SJCRH30 (cell line): ENCODE results near the gene CHMP1B. TPM values are rescaled to one million over a fixed set of nuclear protein-coding genes. Genes with fewer than 3 reads are reported as not detected.
"Not testable (repeated sequence)": the region's sequence is repeated elsewhere in the genome, so short reads cannot be mapped to it uniquely, and the experiment has no call there.

ENCODE experiments used
- DNase-seq, 2 experiments: peaks; one replicate each; pipeline ENCODE4 v3.0.0-alpha.2; 2015 to 2020
- H3K27ac ChIP-seq: fragments of 250-450 bp; sonication (Bioruptor Pico); 2 replicates; pipeline ENCODE4 v1.5.1; 2020; ENCODE audit warnings: mild to moderate bottlenecking, moderate library complexity
- H3K27me3 ChIP-seq: fragments of 250-450 bp; sonication (Bioruptor Pico); 2 replicates; pipeline ENCODE4 v1.5.1; 2020; ENCODE audit warnings: mild to moderate bottlenecking, moderate library complexity
- H3K36me3 ChIP-seq: fragments of 250-450 bp; sonication (Bioruptor Pico); 2 replicates; pipeline ENCODE4 v1.5.1; 2020; ENCODE audit warnings: mild to moderate bottlenecking, moderate library complexity
- H3K4me1 ChIP-seq: fragments of 250-450 bp; sonication (Bioruptor Pico); 2 replicates; pipeline ENCODE4 v1.5.1; 2020; ENCODE audit warnings: mild to moderate bottlenecking, moderate library complexity
- H3K4me3 ChIP-seq: fragments of 250-450 bp; sonication (Bioruptor Pico); 2 replicates; pipeline ENCODE4 v1.5.1; 2020; ENCODE audit warnings: mild to moderate bottlenecking, moderate library complexity
- H3K9me3 ChIP-seq: fragments of 250-450 bp; sonication (Bioruptor Pico); replicated peaks from 2 replicates; pipeline ENCODE4 v1.5.1; 2020; ENCODE audit warnings: mild to moderate bottlenecking, moderate library complexity
- total RNA-seq: library from RNA; depleted of rRNA; stranded (reverse); fragments of >200 nt; shearing (Covaris generic); gene quantifications from 2 replicates; pipeline ENCODE4 v1.2.3, GENCODE V29; 2014

Gene CHMP1B
- total RNA-seq, 1 experiment from 2014 or later = 19.5 TPM

GRCh38 chr18:11850821-11851145, 430 bp upstream of the CHMP1B start:
- Histone ChIP-seq H3K9me3 (no peaks in the 10 kb centered on the region), H3K4me3 (peak overlapping the region; percentile 70), H3K27me3 (no peaks in the 10 kb centered on the region), H3K36me3 (no peaks in the 10 kb centered on the region), H3K27ac (peak overlapping the region; percentile 77), H3K4me1 (peaks cover 9% of the 10 kb centered on the region)
- DNase-seq = no peak

- Histone ChIP-seq H3K36me3 (no peaks in the 10 kb centered on the region), H3K9me3 (no peaks in the 10 kb centered on the region), H3K4me3 (peak overlapping the region; percentile 70), H3K27me3 (no peaks in the 10 kb centered on the region), H3K4me1 (peaks cover 9% of the 10 kb centered on the region), H3K27ac (peak overlapping the region; percentile 77)
- peak in 1 of 2 experiments; percentile 26 for DNase-seq
These were observed 659 bp downstream of the CHMP1B start for GRCh38 chr18:11851806-11852337.

- DNase-seq, H3K9me3 ChIP-seq, H3K27ac ChIP-seq, H3K27me3 ChIP-seq, H3K36me3 ChIP-seq, H3K4me3 ChIP-seq: not testable (repeated sequence)
- peaks cover 17% of the 10 kb centered on the region for H3K4me1 ChIP-seq
These were observed 3.3 kb downstream of the CHMP1B start for GRCh38 chr18:11854554-11854953.

GRCh38 chr18:11857177-11857887, 6.1 kb downstream of the CHMP1B start:
- Histone ChIP-seq H3K4me3 (peak overlapping the region; percentile 49), H3K27me3 (no peaks in the 10 kb centered on the region), H3K36me3 (no peaks in the 10 kb centered on the region), H3K27ac (peak overlapping the region; percentile 78), H3K4me1 (peaks cover 27% of the 10 kb centered on the region), H3K9me3 (no peaks in the 10 kb centered on the region)
- peak; percentile 65 to 78 for DNase-seq

- peak overlapping the region; percentile 46 for H3K27ac ChIP-seq
- no peaks in the 10 kb centered on the region for H3K36me3 ChIP-seq
- no peaks in the 10 kb centered on the region for H3K27me3 ChIP-seq
- DNase-seq = no peak
- H3K9me3 ChIP-seq = no peaks in the 10 kb centered on the region
- no peak overlapping the region for H3K4me3 ChIP-seq
- peaks cover 21% of the 10 kb centered on the region for H3K4me1 ChIP-seq
These were observed 8.1 kb downstream of the CHMP1B start for GRCh38 chr18:11859282-11859830.

GRCh38 chr18:11859903-11860407, 8.7 kb downstream of the CHMP1B start:
- peak; percentile 37 to 56 for DNase-seq
- peak overlapping the region; percentile 46 for H3K27ac ChIP-seq

GRCh38 chr18:11860594-11861450, 9.6 kb downstream of the CHMP1B start:
- Histone ChIP-seq H3K27me3 (no peaks in the 10 kb centered on the region), H3K9me3 (no peaks in the 10 kb centered on the region), H3K36me3 (no peaks in the 10 kb centered on the region), H3K4me3 (no peak overlapping the region), H3K27ac (peak overlapping the region; percentile 46), H3K4me1 (peaks cover 21% of the 10 kb centered on the region)
- no peak for DNase-seq

More at GRCh38 chr18:11859903-11860407, 8.7 kb downstream of the CHMP1B start:
- Histone ChIP-seq H3K4me1 (peaks cover 21% of the 10 kb centered on the region), H3K36me3 (no peaks in the 10 kb centered on the region), H3K4me3 (no peak overlapping the region), H3K27me3 (no peaks in the 10 kb centered on the region), H3K9me3 (no peaks in the 10 kb centered on the region)

GRCh38 chr18:11861583-11862288, 10.5 kb downstream of the CHMP1B start:
- no peak overlapping the region for H3K4me3 ChIP-seq
- no peak for DNase-seq
- no peak overlapping the region for H3K27ac ChIP-seq
- peaks cover 21% of the 10 kb centered on the region for H3K4me1 ChIP-seq
- no peaks in the 10 kb centered on the region for H3K9me3 ChIP-seq
- H3K36me3 ChIP-seq = no peaks in the 10 kb centered on the region
- no peaks in the 10 kb centered on the region for H3K27me3 ChIP-seq

- H3K9me3 ChIP-seq = no peaks in the 10 kb centered on the region
These were observed 11.4 kb downstream of the CHMP1B start for GRCh38 chr18:11862468-11863137.

GRCh38 chr18:11864471-11864870, 13.3 kb downstream of the CHMP1B start:
- no peak for DNase-seq
- H3K4me3 ChIP-seq = no peak overlapping the region
- H3K4me1 ChIP-seq = peaks cover 11% of the 10 kb centered on the region
- H3K27me3 ChIP-seq = no peaks in the 10 kb centered on the region
- H3K9me3 ChIP-seq = no peaks in the 10 kb centered on the region
- no peak overlapping the region for H3K27ac ChIP-seq
- H3K36me3 ChIP-seq = no peaks in the 10 kb centered on the region

More at GRCh38 chr18:11862468-11863137, 11.4 kb downstream of the CHMP1B start:
- H3K27ac ChIP-seq = no peak overlapping the region
- H3K4me1 ChIP-seq = peaks cover 21% of the 10 kb centered on the region
- no peaks in the 10 kb centered on the region for H3K27me3 ChIP-seq
- H3K36me3 ChIP-seq = no peaks in the 10 kb centered on the region
- H3K4me3 ChIP-seq = no peak overlapping the region
- no peak for DNase-seq

GRCh38 chr18:11865071-11865470, 13.9 kb downstream of the CHMP1B start:
- DNase-seq = no peak
- H3K4me3 ChIP-seq = no peak overlapping the region
- H3K27ac ChIP-seq = no peak overlapping the region
- peaks cover 5% of the 10 kb centered on the region for H3K4me1 ChIP-seq
- no peaks in the 10 kb centered on the region for H3K9me3 ChIP-seq
- no peaks in the 10 kb centered on the region for H3K27me3 ChIP-seq
- no peaks in the 10 kb centered on the region for H3K36me3 ChIP-seq

GRCh38 chr18:11866329-11866728, 15.1 kb downstream of the CHMP1B start:
- H3K4me1 ChIP-seq = no peaks in the 10 kb centered on the region

GRCh38 chr18:11866764-11867163, 15.6 kb downstream of the CHMP1B start:
- Histone ChIP-seq H3K36me3 (no peaks in the 10 kb centered on the region), H3K9me3 (no peaks in the 10 kb centered on the region)
- DNase-seq = no peak

More at GRCh38 chr18:11866329-11866728, 15.1 kb downstream of the CHMP1B start:
- no peak for DNase-seq
- no peaks in the 10 kb centered on the region for H3K9me3 ChIP-seq
- H3K36me3 ChIP-seq = no peaks in the 10 kb centered on the region
- H3K4me3 ChIP-seq = no peak overlapping the region
- no peak overlapping the region for H3K27ac ChIP-seq
- no peaks in the 10 kb centered on the region for H3K27me3 ChIP-seq

GRCh38 chr18:11868230-11868629, 17.0 kb downstream of the CHMP1B start:
- Histone ChIP-seq H3K36me3 (no peaks in the 10 kb centered on the region), H3K27ac (no peak overlapping the region), H3K4me1 (no peaks in the 10 kb centered on the region), H3K9me3 (no peaks in the 10 kb centered on the region), H3K27me3 (no peaks in the 10 kb centered on the region), H3K4me3 (no peak overlapping the region)
- DNase-seq = no peak

More at GRCh38 chr18:11866764-11867163, 15.6 kb downstream of the CHMP1B start:
- no peaks in the 10 kb centered on the region for H3K27me3 ChIP-seq
- no peak overlapping the region for H3K27ac ChIP-seq
- H3K4me1 ChIP-seq = no peaks in the 10 kb centered on the region
- H3K4me3 ChIP-seq = no peak overlapping the region
